GM18519 (cell line): ENCODE data around the gene ARCN1.

Experiments
- ATAC-seq: cut with Tn5 transposase; IDR thresholded peaks from one replicate; pipeline ENCODE4 v1.9.1; 2021; ENCODE audit warnings: mild to moderate bottlenecking, moderate library complexity; ENCODE audit not compliant: unreplicated experiment, low FRiP score

The ARCN1 gene

DNA sequence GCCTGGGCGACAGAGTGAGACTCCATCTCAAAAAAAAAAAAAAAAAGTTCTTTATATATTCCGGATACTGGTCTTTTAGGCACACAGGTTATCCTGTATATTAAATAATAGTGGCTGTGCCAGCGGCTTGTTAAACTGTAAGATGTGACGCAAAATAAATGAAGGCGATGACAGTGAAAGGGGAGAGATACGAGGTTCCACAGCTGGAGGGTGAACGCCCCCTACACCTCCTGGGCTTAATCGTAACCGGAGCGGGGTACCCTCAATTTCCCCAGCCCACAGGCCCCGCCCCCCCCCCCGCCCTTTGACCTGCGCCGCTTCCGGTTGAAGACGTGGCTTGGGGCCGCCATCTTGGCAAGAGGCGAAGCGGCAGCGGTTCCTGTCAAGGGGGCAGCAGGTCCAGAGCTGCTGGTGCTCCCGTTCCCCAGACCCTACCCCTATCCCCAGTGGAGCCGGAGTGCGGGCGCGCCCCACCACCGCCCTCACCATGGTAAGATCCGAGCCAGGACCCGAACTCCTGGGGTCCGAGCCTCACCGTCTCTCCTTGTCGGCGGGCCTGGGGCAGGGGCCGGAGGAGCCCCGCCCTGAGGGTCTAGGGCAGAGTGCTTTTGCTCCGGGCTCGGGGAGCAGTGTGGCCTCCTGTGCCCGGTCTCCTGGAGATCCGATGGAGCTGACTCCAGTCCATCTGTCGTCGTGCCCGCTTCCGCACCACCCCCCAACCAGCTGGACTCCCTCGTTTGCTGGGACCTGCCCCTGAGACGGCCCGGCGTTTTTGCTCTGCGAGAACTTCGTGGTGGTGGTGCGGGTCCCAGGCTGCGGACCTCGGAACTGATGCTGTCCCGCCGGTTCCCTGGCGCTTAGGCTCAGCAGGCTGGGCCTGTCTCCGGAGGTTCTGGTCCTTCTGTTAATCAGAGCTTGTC lies at the start of gene ARCN1:
Gene ARCN1, plus strand, starts transcription at position 349 of the 920 bp plus-strand sequence. Its CDS starts 139 bp downstream, at position 488.
- ATAC-seq: no peak

DNA sequence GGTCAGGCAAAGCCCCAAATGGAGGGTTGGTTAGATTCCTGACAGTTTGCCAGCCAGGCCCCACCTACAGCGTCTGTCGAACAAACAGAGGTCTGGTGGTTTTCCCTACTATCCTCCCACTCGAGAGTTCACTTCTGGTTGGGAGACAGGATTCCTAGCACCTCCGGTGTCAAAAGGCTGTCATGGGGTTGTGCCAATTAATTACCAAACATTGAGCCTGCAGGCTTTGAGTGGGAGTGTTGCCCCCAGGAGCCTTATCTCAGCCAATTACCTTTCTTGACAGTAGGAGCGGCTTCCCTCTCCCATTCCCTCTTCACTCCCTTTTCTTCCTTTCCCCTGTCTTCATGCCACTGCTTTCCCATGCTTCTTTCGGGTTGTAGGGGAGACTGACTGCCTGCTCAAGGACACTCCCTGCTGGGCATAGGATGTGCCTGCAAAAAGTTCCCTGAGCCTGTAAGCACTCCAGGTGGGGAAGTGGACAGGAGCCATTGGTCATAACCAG lies 49.6 kb upstream of the ARCN1 start:
- no peak for ATAC-seq

DNA sequence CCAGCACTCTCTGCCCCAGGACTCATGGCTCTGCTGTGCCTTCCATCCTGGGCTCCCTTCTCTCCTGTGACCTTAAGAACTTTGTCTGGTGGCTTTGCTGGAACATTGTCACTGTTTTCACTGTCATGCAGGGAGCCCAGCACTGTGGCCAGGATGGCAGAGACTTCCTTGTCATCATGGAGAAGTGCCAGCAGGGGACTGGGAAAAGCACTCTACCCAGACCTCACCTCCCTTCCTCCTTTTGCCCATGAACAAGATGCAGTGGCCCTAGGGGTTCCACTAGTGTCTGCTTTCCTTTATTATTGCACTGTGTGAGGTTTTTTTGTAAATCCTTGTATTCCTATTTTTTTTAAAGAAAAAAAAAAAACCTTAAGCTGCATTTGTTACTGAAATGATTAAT lies 47.9 kb upstream of the ARCN1 start:
- ATAC-seq: no peak

DNA sequence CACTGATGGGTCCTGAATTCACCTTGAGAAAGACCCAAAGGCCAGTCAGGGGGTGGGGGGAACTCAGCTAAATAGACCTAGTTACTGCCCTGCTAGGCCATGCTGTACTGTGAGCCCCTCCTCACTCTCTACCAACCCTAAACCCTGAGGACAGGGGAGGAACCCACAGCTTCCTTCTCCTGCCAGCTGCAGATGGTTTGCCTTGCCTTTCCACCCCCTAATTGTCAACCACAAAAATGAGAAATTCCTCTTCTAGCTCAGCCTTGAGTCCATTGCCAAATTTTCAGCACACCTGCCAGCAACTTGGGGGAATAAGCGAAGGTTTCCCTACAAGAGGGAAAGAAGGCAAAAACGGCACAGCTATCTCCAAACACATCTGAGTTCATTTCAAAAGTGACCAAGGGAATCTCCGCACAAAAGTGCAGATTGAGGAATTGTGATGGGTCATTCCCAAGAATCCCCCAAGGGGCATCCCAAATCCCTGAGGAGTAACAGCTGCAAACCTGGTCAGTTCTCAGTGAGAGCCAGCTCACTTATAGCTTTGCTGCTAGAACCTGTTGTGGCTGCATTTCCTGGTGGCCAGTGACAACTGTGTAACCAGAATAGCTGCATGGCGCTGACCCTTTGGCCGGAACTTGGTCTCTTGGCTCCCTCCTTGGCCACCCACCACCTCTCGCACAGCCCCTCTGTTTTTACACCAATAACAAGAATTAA lies 47.3 kb upstream of the ARCN1 start:
- ATAC-seq: no peak

DNA sequence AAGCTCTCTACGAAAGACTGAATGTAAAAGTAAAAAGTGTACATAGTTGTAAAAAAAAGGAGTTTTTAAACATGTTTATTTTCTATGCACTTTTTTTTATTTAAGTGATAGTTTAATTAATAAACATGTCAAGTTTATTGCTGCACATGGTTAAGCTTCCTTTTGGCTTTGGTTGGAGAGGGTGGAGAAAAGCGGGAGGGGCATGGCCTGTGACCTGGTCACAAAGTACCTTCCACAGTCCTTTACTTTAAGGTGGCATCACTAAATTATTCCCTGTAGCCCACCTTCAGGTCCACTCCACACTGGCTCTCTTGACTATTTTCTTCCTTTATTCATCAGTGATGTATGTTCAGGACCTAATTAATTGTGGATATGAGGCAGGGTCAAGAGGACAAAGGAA lies 45.5 kb upstream of the ARCN1 start:
- ATAC-seq: no peak

DNA sequence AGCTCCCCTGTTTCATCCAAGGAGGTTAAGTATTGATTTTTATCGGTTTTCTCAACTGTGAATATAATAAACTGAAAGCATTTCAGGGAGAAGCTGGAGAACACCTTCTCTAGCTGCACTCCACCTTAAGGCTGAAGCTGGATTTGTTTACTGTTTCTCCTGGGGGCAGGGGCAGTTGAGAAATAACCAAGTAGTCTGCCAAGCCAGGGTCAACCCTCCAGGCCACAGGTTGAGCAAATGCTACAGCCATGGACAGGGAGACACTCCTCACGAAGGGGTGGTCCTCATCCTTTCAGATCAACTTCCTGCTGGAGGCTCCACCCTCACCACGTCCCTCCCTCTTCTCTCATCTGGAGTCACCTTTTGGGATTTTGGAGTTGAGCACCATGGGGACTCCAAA lies 45.1 kb upstream of the ARCN1 start, which contains the start of gene TTC36:
Gene TTC36, plus strand, starts transcription at position 366 of the 400 bp plus-strand sequence. Its CDS starts 21 bp downstream, at position 387.
- no peak for ATAC-seq

DNA sequence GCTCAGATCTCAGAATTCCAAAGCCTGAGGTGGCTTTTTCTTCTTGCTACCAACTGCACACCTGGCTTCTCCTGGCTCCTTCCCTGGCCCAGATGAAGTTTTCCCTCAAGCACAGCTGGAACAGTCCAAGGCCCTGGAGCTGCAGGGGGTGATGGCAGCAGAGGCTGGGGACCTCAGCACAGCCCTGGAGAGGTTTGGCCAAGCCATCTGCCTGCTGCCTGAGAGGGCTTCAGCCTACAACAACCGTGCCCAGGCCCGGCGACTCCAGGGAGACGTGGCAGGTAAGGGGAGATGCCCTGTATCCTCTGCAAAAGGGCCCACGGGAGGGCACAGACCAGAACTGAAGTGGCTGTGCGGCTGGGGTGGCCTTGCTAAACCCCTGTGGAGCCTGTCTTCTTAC lies 43.7 kb upstream of the ARCN1 start:
- no peak for ATAC-seq

DNA sequence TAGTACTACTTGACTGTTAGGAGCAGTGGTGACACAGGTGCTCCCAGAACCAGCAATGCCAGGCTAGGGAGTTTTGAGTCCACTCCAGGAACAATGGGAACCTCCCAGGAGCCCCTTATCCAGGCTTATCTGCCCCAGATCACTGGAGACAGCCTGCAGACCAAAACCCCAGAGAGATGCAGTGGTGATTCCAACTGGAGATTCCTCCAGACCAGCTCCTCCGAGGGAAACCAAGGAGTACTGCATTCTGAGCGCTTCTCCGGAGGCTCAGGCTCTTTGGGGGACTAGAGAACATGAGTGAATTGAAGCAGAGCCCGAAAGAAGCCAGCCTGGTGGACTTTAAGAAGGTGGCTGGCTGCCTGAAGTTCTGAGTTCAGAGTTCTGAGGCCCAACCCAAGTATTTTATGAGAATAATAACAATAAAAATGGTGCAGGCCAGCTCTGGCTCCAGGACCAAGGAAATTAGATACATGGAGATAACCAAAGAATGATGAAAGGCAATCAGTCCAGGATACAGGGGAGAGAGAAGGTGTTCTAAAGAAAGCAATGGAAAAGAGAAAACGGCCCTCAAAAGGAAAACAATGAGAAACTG lies 42.5 kb upstream of the ARCN1 start:
- ATAC-seq: no peak

DNA sequence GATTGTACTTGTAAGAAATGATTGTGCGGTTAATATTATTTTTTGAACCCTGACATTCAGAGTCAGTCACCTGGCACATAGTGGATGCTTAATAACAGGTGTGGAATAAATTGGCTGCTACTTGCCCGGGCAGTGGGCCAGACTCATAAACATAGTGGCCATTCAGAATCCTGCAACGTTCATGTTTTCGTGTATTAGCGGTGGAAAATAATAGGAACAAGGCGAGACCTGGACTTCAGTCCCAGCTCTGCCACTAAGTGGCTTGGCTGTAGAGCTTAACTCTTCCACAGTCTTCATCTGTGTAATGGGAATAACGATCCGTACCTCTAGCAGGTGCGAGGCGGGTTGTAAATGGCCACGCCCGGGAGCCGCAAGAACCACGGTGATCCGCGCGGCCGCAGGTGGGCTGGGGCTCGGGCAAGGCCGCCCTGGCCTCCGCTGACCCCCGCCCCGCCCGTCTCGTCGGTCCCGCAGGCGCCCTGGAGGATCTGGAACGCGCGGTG lies 42.0 kb upstream of the ARCN1 start:
- no peak for ATAC-seq

DNA sequence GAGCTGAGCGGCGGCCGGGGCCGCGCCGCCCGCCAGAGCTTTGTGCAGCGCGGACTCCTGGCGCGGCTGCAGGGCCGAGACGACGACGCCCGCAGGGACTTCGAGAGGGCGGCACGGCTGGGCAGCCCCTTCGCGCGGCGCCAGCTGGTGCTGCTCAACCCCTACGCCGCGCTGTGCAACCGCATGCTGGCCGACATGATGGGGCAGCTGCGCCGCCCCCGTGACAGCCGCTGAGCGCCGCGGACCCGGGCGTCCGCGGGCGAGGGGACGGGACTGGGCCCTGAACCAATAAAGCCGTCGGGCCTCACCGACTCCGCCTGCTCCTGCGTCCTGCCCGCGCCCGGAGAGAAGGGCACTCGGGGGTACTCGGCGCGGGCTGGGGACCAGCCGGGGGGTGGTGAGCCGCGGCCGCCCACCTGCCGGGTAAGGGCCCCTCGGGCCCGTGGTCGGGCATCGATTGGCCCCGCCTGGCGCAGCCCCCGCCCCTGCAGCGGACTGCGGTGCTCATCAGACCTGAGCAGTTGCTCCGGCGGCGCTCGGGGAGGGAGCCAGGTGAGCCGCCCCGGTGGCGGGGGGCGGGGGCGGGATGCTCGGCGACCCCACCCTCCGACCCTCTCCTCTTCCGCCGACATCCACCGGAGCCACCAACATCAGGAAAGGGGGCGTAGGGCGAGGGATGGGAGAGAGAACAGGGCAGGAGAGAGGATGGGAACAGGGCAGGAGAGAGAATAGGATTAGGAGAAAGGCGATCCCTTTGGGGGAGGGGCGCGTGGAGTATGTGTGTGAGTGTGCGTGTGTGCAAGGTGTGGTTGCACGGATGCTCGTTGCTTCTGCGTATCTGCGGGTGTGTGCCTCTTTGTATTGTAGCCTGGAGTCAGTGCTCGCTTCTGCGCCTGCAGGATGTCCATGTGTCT lies 41.3 kb upstream of the ARCN1 start, which contains the start of gene TMEM25:
Gene TMEM25, plus strand, starts transcription at position 510 of the 914 bp plus-strand sequence. CDS start 610 bp downstream, outside the sequence.
- ATAC-seq: no peak

DNA sequence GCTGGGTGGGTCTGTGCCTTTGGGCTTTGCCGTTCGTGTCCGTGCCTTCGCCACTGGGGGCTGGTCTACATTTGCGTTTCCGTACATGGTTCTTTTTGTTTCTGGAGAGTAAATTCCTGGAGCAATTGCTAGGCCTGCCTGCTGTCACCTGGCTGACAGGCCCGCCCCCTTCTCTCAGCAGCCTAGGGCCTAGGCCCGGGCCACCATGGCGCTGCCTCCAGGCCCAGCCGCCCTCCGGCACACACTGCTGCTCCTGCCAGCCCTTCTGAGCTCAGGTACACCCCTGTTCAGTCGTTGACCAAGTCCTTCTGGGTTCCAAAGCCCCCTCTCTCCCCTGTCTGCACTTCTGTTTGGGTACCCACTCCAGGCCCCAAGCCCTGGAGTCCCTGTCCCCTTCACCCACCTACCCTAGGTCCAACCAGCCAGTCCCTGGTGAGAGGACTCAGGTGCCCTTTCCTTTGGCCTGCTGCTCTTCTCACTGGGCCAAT lies 40.6 kb upstream of the ARCN1 start:
- no peak for ATAC-seq

DNA sequence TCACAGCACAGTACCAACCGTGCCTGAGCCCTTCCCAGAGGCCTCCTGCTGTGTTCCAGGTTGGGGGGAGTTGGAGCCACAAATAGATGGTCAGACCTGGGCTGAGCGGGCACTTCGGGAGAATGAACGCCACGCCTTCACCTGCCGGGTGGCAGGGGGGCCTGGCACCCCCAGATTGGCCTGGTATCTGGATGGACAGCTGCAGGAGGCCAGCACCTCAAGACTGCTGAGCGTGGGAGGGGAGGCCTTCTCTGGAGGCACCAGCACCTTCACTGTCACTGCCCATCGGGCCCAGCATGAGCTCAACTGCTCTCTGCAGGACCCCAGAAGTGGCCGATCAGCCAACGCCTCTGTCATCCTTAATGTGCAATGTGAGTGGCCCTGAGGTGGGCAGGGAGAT lies 40.1 kb upstream of the ARCN1 start:
- ATAC-seq: no peak

DNA sequence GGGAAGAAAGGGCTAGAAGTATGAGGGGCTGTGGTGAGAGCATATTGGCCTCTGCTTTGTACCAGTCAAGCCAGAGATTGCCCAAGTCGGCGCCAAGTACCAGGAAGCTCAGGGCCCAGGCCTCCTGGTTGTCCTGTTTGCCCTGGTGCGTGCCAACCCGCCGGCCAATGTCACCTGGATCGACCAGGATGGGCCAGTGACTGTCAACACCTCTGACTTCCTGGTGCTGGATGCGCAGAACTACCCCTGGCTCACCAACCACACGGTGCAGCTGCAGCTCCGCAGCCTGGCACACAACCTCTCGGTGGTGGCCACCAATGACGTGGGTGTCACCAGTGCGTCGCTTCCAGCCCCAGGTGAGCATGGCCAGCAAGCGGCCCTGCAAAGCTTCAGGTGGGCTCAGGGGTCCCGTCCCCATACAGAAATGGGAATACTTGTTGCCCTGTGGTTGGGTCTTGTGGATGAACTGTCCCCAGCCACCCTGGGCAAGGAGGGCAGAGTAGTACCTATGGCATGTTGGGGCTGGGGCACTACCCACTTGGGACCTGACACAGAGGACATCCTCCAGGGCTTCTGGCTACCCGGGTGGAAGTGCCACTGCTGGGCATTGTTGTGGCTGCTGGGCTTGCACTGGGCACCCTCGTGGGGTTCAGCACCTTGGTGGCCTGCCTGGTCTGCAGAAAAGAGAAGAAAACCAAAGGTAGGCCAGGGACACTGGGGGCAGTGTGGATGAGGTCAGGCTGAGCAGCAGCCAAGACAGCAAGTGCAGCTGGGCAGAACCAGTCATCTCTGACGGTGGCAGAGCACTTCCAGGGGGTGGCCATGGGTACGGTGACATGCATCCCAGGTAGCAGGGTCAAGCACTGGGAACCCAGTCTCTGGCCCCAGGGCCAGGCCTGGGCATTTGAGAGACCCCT lies 39.1 kb upstream of the ARCN1 start:
- no peak for ATAC-seq

DNA sequence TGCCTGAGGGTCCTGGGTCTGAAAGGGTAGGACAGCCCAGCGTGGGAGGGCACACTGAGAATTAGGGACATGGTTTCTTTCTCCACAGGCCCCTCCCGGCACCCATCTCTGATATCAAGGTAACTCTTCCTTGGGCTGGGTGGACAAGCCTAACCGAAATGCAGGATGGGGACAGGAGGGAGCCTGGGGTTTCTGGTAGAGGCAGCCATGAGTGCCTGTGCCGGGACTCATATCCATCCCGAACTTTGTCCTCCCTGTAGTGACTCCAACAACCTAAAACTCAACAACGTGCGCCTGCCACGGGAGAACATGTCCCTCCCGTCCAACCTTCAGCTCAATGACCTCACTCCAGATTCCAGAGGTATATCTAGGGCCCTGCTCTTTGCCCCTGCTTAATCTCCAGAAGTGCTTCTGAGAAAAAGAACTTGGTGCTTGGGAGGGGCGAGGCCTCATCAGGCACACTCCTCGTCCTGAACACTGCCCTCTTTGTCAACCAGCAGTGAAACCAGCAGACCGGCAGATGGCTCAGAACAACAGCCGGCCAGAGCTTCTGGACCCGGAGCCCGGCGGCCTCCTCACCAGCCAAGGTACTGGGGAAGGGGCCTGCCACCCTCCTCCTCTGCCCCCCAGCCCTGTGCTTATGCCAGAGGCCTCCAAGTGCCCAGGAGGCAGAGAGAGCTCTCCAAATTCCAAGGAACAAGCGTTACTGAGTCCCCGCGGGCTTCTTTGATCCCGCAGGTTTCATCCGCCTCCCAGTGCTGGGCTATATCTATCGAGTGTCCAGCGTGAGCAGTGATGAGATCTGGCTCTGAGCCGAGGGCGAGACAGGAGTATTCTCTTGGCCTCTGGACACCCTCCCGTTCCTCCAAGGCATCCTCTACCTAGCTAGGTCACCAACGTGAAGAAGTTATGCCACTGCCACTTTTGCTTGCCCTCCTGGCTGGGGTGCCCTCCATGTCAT lies 38.2 kb upstream of the ARCN1 start:
- ATAC-seq: no peak

DNA sequence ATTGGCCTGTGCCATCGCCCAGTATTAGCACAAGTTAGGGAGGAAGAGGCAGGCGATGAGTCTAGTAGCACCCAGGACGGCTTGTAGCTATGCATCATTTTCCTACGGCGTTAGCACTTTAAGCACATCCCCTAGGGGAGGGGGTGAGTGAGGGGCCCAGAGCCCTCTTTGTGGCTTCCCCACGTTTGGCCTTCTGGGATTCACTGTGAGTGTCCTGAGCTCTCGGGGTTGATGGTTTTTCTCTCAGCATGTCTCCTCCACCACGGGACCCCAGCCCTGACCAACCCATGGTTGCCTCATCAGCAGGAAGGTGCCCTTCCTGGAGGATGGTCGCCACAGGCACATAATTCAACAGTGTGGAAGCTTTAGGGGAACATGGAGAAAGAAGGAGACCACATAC lies 36.9 kb upstream of the ARCN1 start:
- ATAC-seq: no peak

DNA sequence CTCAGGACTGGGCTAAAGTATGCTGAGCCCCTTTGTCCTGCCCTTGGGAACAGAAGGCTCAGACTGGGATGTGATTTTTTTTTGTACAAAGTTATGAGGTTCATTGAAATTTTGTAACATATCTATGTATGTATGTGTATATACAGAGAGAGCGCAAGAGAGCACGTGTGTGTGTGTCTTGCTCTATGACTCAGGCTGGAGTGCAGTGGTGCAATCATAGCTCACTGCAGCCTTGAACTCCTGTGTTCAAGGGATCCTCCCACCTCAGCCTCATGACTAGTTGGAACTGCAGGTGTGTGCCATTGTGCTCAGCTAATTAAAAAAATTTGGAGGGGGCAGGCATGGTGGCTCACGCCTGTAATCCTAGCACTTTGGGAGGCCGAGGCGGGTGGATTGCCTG lies 35.5 kb upstream of the ARCN1 start:
- no peak for ATAC-seq

DNA sequence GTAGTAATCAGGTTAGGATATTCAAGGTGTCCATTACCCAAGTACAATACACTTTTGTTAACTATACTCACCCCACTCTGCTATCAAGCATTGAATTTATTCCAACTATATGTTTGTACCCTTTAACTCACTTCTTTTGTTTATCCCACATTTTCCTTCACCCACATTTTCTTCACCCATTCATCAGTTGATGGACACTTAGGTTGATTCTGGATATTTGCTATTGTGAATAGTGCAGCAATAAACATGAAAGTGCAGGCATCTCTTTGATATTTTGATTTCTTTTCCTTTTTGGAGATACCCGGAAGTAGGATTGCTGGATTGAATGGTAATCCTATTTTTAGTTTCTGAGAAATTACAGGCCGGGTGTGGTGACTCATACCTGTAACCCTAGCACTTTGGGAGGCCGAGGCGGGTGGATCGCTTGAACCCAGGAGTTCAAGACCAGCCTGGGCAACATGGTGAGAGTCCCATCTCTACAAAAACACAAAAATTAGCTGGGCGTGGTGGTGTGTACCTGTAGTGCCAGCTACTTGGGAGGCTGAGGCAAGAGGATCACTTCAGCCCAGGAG lies 34.7 kb upstream of the ARCN1 start:
- ATAC-seq: no peak
